Suprapubic skin (tissue), 4 donors: Measurements from ENCODE around the gene COMMD1. TPM values are rescaled to one million over a fixed set of nuclear protein-coding genes. Genes with fewer than 3 reads are reported as not detected.

Source experiments
- DNase-seq, 2 donors: peaks; one replicate each; pipeline ENCODE4 v3.0.0-alpha.2; 2019; ENCODE audit warnings: low spot score in 2 of 2
- H3K27ac ChIP-seq: fragments of 200-600 bp; sonication (generic); one replicate; pipeline ENCODE4 v1.5.1; 2019
- H3K27me3 ChIP-seq: fragments of 200-600 bp; sonication (generic); one replicate; pipeline ENCODE4 v1.5.1; 2019
- H3K36me3 ChIP-seq: fragments of 200-600 bp; sonication (generic); one replicate; pipeline ENCODE4 v1.5.1; 2019
- H3K4me1 ChIP-seq: fragments of 200-600 bp; sonication (generic); one replicate; pipeline ENCODE4 v1.5.1; 2019
- H3K4me3 ChIP-seq: fragments of 200-600 bp; sonication (generic); one replicate; pipeline ENCODE4 v1.5.1; 2019; ENCODE audit warnings: mild to moderate bottlenecking
- H3K9me3 ChIP-seq: fragments of 200-600 bp; sonication (generic); one replicate; pipeline ENCODE4 v1.5.1; 2019
- EP300 ChIP-seq: sonication (generic); formaldehyde crosslinking; IDR thresholded peaks from one replicate; pipeline ENCODE4 v1.6.1; 2017; ENCODE audit warnings: antibody characterized with exemption
- POLR2A ChIP-seq, 2 donors: fragments of 450-650 bp; IDR thresholded peaks; one replicate each; pipeline ENCODE4 v1.6.1; 2017; ENCODE audit warnings: antibody characterized with exemption in 2 of 2, mild to moderate bottlenecking in 2 of 2, moderate library complexity in 2 of 2
- POLR2AphosphoS5 ChIP-seq, 3 donors: sonication (generic); formaldehyde crosslinking; IDR thresholded peaks; one replicate each; pipeline ENCODE4 v1.6.1; 2017; ENCODE audit warnings: antibody characterized with exemption in 3 of 3
- WGBS: methylation state at CpG from one replicate; pipeline ENCODE4 v1.1.5; 2018; 5-methylcytosine and 5-hydroxymethylcytosine counted together
- total RNA-seq, 4 donors: library from RNA; depleted of rRNA; stranded (reverse); fragments of >200 nt; gene quantifications; one replicate each; pipeline ENCODE4 v1.1.0, GENCODE V29; 2016
- TF ChIP-seq, protein P1 (sequence below), 2 donors: fragments of 200-600 bp in 1 of 2; fragments of 450-650 bp in 1 of 2; sonication (generic) in 1 of 2; IDR thresholded peaks; one replicate each; pipeline ENCODE4 v1.5.1; 2016 to 2019; ENCODE audit warnings: antibody characterized with exemption in 2 of 2, mild to moderate bottlenecking in 1 of 2, moderate library complexity in 1 of 2

The COMMD1 gene
- total RNA-seq, 4 donors from 2014 or later: 45.6 to 64.3 (median 57.7) TPM

DNA sequence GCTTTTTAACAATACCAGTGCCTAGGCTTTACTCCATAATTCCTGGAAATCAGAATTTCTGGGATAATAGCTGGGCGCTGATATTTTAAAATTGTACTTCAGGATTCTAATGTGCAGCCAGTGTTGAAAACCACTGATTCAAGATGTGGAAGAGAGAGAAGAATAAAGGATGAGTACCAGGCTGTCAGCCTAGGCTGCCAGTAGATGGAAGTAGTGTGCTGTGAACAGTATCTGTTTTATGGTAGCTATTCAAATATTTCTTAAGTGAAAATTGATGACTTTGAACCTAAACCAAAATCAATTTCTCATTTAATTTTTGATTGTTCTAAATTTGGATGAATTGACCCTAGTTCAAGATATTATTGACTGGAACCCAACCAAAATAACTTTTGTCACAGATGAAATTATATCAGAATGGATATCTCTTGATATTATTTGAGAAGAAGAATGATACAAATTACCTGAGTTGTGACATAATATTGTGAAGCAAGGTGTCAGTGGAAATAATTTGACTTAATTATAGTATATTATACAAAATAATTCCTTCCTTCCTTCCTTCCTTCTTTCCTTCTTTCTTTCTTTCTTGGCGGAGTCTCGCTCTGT lies 88.0 kb downstream of the COMMD1 start:
- Histone ChIP-seq H3K9me3 (no peaks in the 10 kb centered on the region), H3K4me1 (peaks cover 3% of the 10 kb centered on the region), H3K4me3 (no peak overlapping the region), H3K27ac (no peak overlapping the region), H3K27me3 (no peaks in the 10 kb centered on the region), H3K36me3 (no peaks in the 10 kb centered on the region)
- DNase-seq: no peak
- 70% methylated on average over 3 of the region's 3 CpGs for WGBS
- no peak for TF ChIP-seq POLR2A (IDR thresholded peaks at IDR 0.05)
- no peak for TF ChIP-seq POLR2AphosphoS5 (IDR thresholded peaks at IDR 0.05)
- TF ChIP-seq, protein P1, sequence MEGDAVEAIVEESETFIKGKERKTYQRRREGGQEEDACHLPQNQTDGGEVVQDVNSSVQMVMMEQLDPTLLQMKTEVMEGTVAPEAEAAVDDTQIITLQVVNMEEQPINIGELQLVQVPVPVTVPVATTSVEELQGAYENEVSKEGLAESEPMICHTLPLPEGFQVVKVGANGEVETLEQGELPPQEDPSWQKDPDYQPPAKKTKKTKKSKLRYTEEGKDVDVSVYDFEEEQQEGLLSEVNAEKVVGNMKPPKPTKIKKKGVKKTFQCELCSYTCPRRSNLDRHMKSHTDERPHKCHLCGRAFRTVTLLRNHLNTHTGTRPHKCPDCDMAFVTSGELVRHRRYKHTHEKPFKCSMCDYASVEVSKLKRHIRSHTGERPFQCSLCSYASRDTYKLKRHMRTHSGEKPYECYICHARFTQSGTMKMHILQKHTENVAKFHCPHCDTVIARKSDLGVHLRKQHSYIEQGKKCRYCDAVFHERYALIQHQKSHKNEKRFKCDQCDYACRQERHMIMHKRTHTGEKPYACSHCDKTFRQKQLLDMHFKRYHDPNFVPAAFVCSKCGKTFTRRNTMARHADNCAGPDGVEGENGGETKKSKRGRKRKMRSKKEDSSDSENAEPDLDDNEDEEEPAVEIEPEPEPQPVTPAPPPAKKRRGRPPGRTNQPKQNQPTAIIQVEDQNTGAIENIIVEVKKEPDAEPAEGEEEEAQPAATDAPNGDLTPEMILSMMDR (IDR thresholded peaks at IDR 0.05): peak; percentile 49 to 59

DNA sequence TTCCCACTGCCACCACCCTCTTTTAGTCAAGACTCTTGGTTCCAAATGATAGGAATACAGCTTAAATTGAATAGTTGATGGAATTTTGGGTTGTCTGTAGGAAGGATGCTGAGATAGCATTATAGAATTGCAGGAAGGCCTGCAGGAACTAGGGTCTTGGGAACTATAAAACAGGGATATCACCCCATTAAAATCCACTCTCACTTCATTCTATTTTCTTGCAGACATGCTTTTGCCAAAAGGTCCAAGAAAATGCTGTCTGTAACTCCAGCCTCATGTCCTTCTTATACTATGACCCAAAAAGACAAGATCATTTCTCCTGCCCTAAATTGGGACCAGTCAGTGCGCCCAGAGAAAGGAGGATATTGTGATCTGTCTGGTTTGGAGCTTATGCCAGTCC lies 89.1 kb downstream of the COMMD1 start:
- Histone ChIP-seq H3K27ac (no peak overlapping the region), H3K36me3 (no peaks in the 10 kb centered on the region), H3K27me3 (no peaks in the 10 kb centered on the region), H3K4me1 (peaks cover 3% of the 10 kb centered on the region), H3K9me3 (no peaks in the 10 kb centered on the region), H3K4me3 (no peak overlapping the region)
- TF ChIP-seq POLR2A (IDR thresholded peaks at IDR 0.05) (no peak), EP300 (no peak), POLR2AphosphoS5 (IDR thresholded peaks at IDR 0.05) (no peak)
- TF ChIP-seq, protein P1 (IDR thresholded peaks at IDR 0.05): no peak
- 83% methylated on average over 1 of the region's 1 CpG for WGBS
- DNase-seq: no peak

DNA sequence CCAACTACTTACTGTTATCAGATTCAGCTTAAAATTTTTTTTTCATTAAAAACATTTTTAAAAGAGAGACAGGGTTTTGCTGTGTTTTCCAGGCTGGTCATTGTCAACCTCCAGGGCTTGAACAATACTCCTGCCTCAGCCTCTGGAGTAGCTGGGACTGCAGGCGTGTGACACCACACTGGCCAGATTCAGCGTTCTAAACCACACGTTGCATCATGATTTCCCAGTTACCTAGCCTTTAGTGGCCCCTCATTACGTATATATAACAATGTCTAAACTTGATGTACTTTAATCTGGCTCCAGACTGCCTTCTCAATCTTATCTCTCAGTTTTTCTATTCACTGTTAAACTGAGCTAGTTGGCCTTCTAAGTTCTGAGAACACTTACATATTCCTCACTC lies 89.6 kb downstream of the COMMD1 start:
- TF ChIP-seq POLR2AphosphoS5 (IDR thresholded peaks at IDR 0.05) (no peak), EP300 (no peak), POLR2A (IDR thresholded peaks at IDR 0.05) (no peak)
- TF ChIP-seq, protein P1 (IDR thresholded peaks at IDR 0.05): no peak
- Histone ChIP-seq H3K9me3 (no peaks in the 10 kb centered on the region), H3K36me3 (no peaks in the 10 kb centered on the region), H3K27ac (no peak overlapping the region), H3K4me3 (no peak overlapping the region), H3K27me3 (no peaks in the 10 kb centered on the region), H3K4me1 (peaks cover 3% of the 10 kb centered on the region)
- WGBS: 79% methylated on average over 4 of the region's 4 CpGs
- no peak for DNase-seq

DNA sequence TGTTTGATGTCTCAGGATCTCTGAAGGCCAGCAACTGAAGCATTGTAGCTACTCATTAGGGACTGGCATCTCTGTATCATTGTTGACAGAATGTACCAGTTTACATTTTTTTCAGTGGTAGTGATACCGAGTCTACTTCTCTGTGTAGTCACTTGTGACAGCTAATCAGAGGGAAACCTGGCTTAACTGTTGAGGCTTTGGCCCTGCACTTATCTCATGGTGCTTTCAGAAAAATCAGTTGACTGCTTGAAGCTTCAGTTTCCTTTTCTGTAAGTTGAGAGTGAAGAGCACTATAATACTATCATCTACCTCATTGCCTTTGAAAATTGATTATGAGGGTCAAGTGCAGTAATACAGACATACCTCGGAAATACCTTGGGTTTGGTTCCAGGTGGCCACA lies 90.0 kb downstream of the COMMD1 start:
- WGBS: 92% methylated on average over 2 of the region's 2 CpGs
- no peaks in the 10 kb centered on the region for H3K36me3 ChIP-seq
- no peak overlapping the region for H3K4me3 ChIP-seq

DNA sequence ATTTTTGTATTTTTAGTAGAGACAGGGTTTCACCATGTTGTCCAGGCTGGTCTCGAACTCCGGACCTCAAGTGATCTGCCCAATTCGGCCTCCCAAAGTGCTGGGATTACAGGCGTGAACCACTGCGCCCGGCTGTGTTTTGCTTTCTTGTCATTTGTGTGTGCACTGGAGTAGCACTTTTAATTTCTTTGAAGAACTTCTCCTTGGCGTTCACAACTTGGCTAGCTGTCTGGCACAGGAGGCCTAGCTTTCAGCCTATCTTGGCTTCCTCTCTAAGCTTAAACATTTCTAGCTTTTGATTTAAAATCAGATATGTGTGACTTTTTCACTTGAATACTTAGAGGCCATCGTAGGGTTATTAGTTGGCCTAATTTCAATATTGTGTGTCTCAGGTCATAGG lies 93.0 kb downstream of the COMMD1 start:
- WGBS: 88% methylated on average over 8 of the region's 8 CpGs
- H3K36me3 ChIP-seq: no peaks in the 10 kb centered on the region
- no peaks in the 10 kb centered on the region for H3K27me3 ChIP-seq
- H3K27ac ChIP-seq: no peak overlapping the region
- no peaks in the 10 kb centered on the region for H3K4me1 ChIP-seq
- DNase-seq: no peak
- H3K9me3 ChIP-seq: no peaks in the 10 kb centered on the region
- H3K4me3 ChIP-seq: no peak overlapping the region
- TF ChIP-seq POLR2A (IDR thresholded peaks at IDR 0.05): no peak
- TF ChIP-seq, protein P1 (IDR thresholded peaks at IDR 0.05): no peak
- TF ChIP-seq EP300: no peak

More for the DNA sequence above, 90.0 kb downstream of the COMMD1 start:
- no peak for DNase-seq
- H3K9me3 ChIP-seq: no peaks in the 10 kb centered on the region
- H3K27me3 ChIP-seq: no peaks in the 10 kb centered on the region
- TF ChIP-seq POLR2A (IDR thresholded peaks at IDR 0.05) (no peak), POLR2AphosphoS5 (IDR thresholded peaks at IDR 0.05) (no peak), EP300 (no peak)
- TF ChIP-seq, protein P1 (IDR thresholded peaks at IDR 0.05): no peak
- peaks cover 3% of the 10 kb centered on the region for H3K4me1 ChIP-seq
- H3K27ac ChIP-seq: no peak overlapping the region
